Stomach (tissue), 9 donors: ENCODE data around the gene PROC. TPM values are rescaled to one million over a fixed set of nuclear protein-coding genes. Genes with fewer than 3 reads are reported as not detected.

Experiments
- DNase-seq, 2 donors: peaks; one replicate each; pipeline versions ENCODE4 v3.0.0 to v3.0.0-alpha.2; 2013 to 2019
- H3K27ac ChIP-seq, 5 donors: fragments of 200-600 bp in 4 of 5; sonication (generic) in 4 of 5; one replicate each; pipeline ENCODE4 v1.5.1; 2013 to 2019; ENCODE audit warnings: mild to moderate bottlenecking in 1 of 5, moderate library complexity in 1 of 5
- H3K27me3 ChIP-seq, 3 donors: fragments of 200-600 bp; sonication (generic); one replicate each; pipeline ENCODE4 v1.5.1; 2017 to 2019; ENCODE audit warnings: mixed run types in 1 of 3
- H3K36me3 ChIP-seq, 4 donors: fragments of 200-600 bp; sonication (generic); 1 replicate in 3 of 4; 2 replicates in 1 of 4; pipeline ENCODE4 v1.5.1; 2016 to 2019
- H3K4me1 ChIP-seq, 4 donors: fragments of 200-600 bp; sonication (generic); one replicate each; pipeline ENCODE4 v1.5.1; 2016 to 2019
- H3K4me3 ChIP-seq, 4 donors: fragments of 200-600 bp; sonication (generic) in 3 of 4; one replicate each; pipeline ENCODE4 v1.5.1; 2016 to 2019; ENCODE audit warnings: mild to moderate bottlenecking in 1 of 4
- H3K9me3 ChIP-seq, 4 donors: fragments of 200-600 bp; sonication (generic); one replicate each; pipeline ENCODE4 v1.5.1; 2016 to 2019
- CTCF ChIP-seq, 7 experiments: fragments of 450-650 bp in 4 of 7; fragments of 200-600 bp in 3 of 7; sonication (generic) in 3 of 7; IDR thresholded peaks; one replicate each; pipeline ENCODE4 v1.5.1; 2016 to 2019; ENCODE audit warnings: antibody characterized with exemption in 7 of 7, control low read depth in 2 of 7, mild to moderate bottlenecking in 1 of 7
- EP300 ChIP-seq: sonication (generic); formaldehyde crosslinking; IDR thresholded peaks from one replicate; pipeline ENCODE4 v1.6.1; 2017; ENCODE audit warnings: antibody characterized with exemption
- POLR2A ChIP-seq, 4 donors: fragments of 450-650 bp; IDR thresholded peaks; one replicate each; pipeline ENCODE4 v1.6.1; 2016; ENCODE audit warnings: antibody characterized with exemption in 4 of 4, control low read depth in 2 of 4, mild to moderate bottlenecking in 1 of 4, moderate library complexity in 1 of 4
- POLR2AphosphoS5 ChIP-seq, 3 donors: sonication (generic); formaldehyde crosslinking; IDR thresholded peaks; one replicate each; pipeline ENCODE4 v1.6.1; 2016; ENCODE audit warnings: antibody characterized with exemption in 3 of 3
- WGBS, 5 donors: extraction: QIAGEN DNeasy Blood & Tissue Kit in 3 of 5; methylation state at CpG; one replicate each; pipeline versions ENCODE4 v1.1.5 to v1.1.7; 2013 to 2018; 5-methylcytosine and 5-hydroxymethylcytosine counted together
- intact Hi-C: fragments of 100-400 bp; cut with DNase I; formaldehyde crosslinking; loops from one replicate; pipeline ENCODE4 v1.15.1; 2023; ENCODE audit warnings: low total_unique reads
- polyA plus RNA-seq, 3 donors: library from polyadenylated mRNA; stranded (reverse); fragments of 200-250 nt; gene quantifications; one replicate each; pipeline ENCODE4 v1.2.3, GENCODE V29; 2013
- total RNA-seq, 5 donors: library from RNA; depleted of rRNA; stranded (reverse); fragments of >200 nt; gene quantifications; one replicate each; pipeline versions ENCODE4 v1.1.0 to v1.2.3, GENCODE V29; 2014 to 2016
- donor health status: healthy with polysubstance abuse.
- donor health status: Bipolar disorder and iron deficiency.
- donor health status: healthy.

Gene PROC
- total and polyA plus RNA-seq, 8 donors, result 1.2 to 6.8 (median 4.6) TPM; not detected in 1

DNA sequence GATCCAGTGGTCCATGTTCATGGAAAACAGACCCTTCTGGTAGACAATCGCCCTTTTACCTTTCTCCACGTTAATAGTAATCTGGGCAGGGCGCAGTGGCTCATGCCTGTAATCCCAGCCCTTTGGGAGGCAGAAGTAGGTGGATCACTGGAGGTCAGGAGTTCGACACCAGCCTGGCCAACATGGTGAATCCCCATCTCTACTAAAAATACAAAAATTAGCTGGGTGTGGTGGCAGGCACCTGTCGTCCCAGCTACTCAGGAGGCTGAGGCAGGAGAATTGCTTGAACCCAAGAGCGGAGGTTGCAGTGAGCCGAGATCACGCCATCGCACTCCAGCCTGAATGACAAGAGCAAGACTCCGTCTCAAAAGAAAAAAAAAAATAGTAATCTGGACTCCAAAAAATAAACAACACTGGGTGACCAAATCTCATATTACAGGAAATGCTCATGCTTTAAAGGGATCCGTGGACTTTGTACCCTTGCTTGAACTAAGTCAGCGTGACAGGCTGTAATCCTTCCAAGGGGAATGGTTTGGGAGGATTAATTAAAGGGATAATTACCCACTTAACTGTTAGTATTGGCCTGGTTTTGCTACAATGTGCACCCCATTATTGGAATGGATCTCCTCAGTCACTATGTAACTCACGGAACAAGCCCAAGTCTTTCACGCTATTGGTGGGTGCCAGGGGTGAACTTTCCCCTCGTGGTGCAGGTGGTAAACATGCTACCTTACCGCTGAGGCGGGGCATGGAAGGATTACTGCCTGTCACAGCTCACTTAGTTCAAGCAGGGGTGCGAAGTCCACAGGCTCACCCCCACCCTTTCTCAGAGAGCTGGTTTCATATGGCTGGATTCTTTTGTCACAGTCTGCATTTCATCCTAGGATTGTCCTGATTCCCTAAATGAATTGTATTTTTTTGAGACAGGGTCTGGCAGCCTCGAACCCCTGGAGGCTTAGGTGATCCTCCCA is 36.7 kb downstream of the PROC start:
- 38 to 62% (median 45%) methylated on average over 19 of the region's 19 CpGs for WGBS, 5 donors
- TF ChIP-seq POLR2A (IDR thresholded peaks at IDR 0.05) (no peak), POLR2AphosphoS5 (IDR thresholded peaks at IDR 0.05) (peak in 2 of 3 donors; percentile 38 to 48)
- Histone ChIP-seq H3K9me3 (no peaks in the 10 kb centered on the region), H3K27ac (peak overlapping the region; percentile 74 to 82 (median 76)), H3K4me3 (no peak overlapping the region), H3K27me3 (no peaks in the 10 kb centered on the region), H3K36me3 (no peaks in the 10 kb centered on the region), H3K4me1 (peaks cover 10 to 19% (median 11%) of the 10 kb centered on the region in 4 donors)
- peak; percentile 81 to 92 for DNase-seq
- intact Hi-C loops, result no loop called here

- H3K36me3 ChIP-seq, result no peaks in the 10 kb centered on the region
- H3K4me3 ChIP-seq, result no peak overlapping the region
- peak in 1 of 2 donors; percentile 63 for DNase-seq
- H3K4me1 ChIP-seq, result peaks cover 10 to 19% (median 11%) of the 10 kb centered on the region in 4 donors
- H3K9me3 ChIP-seq, result no peaks in the 10 kb centered on the region
- peak overlapping the region; percentile 49 to 82 (median 76) for H3K27ac ChIP-seq
- H3K27me3 ChIP-seq, result no peaks in the 10 kb centered on the region
- intact Hi-C loops, result no loop called here
- TF ChIP-seq POLR2A (IDR thresholded peaks at IDR 0.05) (no peak), POLR2AphosphoS5 (IDR thresholded peaks at IDR 0.05) (no peak)
- WGBS, 5 donors, result 62 to 69% (median 66%) methylated on average over 13 of the region's 13 CpGs
Measured at GRCh38 chr2:127455566-127456493, 37.6 kb downstream of the PROC start.

DNA sequence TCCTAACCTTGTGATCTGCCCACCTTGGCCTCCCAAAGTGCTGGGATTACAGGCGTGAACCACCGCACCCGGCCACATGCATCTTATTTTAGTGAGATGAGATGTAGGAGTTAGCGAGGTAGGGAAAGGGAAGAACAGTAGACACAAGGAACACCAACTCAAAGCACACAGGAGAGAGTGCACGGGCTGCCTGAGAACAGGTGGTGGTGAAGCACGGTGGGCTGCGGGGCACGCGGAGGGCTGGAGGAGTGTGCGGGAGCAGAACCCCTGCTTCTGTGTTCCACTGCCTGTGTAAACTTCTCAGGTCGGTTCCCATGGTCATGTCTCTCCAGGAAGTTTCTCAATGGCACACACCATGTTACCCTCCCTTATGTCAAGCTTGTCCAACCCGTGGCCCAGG is 38.7 kb downstream of the PROC start:
- no peaks in the 10 kb centered on the region for H3K27me3 ChIP-seq
- 90 to 96% (median 93%) methylated on average over 12 of the region's 12 CpGs for WGBS, 5 donors
- H3K27ac ChIP-seq, result no peak overlapping the region
- no peak overlapping the region for H3K4me3 ChIP-seq
- intact Hi-C loops, result no loop called here
- H3K9me3 ChIP-seq, result no peaks in the 10 kb centered on the region
- no peak for DNase-seq
- TF ChIP-seq CTCF (IDR thresholded peaks at IDR 0.05), result no peak
- no peak for TF ChIP-seq EP300
- no peak for TF ChIP-seq POLR2AphosphoS5 (IDR thresholded peaks at IDR 0.05)
- TF ChIP-seq POLR2A (IDR thresholded peaks at IDR 0.05), result no peak
- peaks cover 10 to 19% (median 11%) of the 10 kb centered on the region in 4 donors for H3K4me1 ChIP-seq
- peaks cover 0 to 5% (median 0%) of the 10 kb centered on the region in 4 donors for H3K36me3 ChIP-seq

- Histone ChIP-seq H3K27ac (no peak overlapping the region), H3K4me3 (no peak overlapping the region), H3K4me1 (no peaks in the 10 kb centered on the region), H3K27me3 (no peaks in the 10 kb centered on the region), H3K36me3 (peaks cover 0 to 5% (median 0%) of the 10 kb centered on the region in 4 donors), H3K9me3 (no peaks in the 10 kb centered on the region)
- TF ChIP-seq POLR2AphosphoS5 (IDR thresholded peaks at IDR 0.05) (no peak), EP300 (no peak), CTCF (IDR thresholded peaks at IDR 0.05) (no peak), POLR2A (IDR thresholded peaks at IDR 0.05) (no peak)
- WGBS, 5 donors, result 53 to 70% (median 62%) methylated on average over 3 of the region's 3 CpGs
- intact Hi-C loops, result loop anchor here (10.0 kb wide), 1 partner anchor 128 kb away; no protein-coding TSS in a partner anchor
- DNase-seq, result no peak
Measured at GRCh38 chr2:127462461-127462860, 44.2 kb downstream of the PROC start.
